ENCODE data around the gene DAPL1. TPM values are rescaled to one million over a fixed set of nuclear protein-coding genes. Genes with fewer than 3 reads are reported as not detected.
"Not testable (repeated sequence)": the region's sequence is repeated elsewhere in the genome, so short reads cannot be mapped to it uniquely, and the experiment has no call there.

DAPL1 gene
- total RNA-seq, 1 experiment from 2014 or later = not detected

- no peaks in the 10 kb centered on the region for H3K79me2 ChIP-seq (ENCODE audit: low read depth)
- CTCF ChIA-PET = no interaction called here
- no peak for DNase-seq
- no peaks in the 10 kb centered on the region for H3F3A ChIP-seq (ENCODE audit: insufficient read depth, low read depth)
- H3K4me3 ChIP-seq = no peak overlapping the region
- TF ChIP-seq EZH2 (IDR thresholded peaks at IDR 0.05; ENCODE audit: low read depth) = no peak
- no peak for TF ChIP-seq CTCF (conservative IDR thresholded peaks at IDR 0.05)
- H3K4me2 ChIP-seq = no peak overlapping the region
- H3K27me3 ChIP-seq (ENCODE audit: insufficient read depth, low read depth) = no peaks in the 10 kb centered on the region
- no peaks in the 10 kb centered on the region for H4K20me1 ChIP-seq (ENCODE audit: insufficient read depth)
- no peaks in the 10 kb centered on the region for H3K9me2 ChIP-seq (ENCODE audit: insufficient read depth)
- no peak overlapping the region; the same call in 1 of the 2 replicates for H2AFZ ChIP-seq
- H3K36me3 ChIP-seq (ENCODE audit: low read depth) = no peaks in the 10 kb centered on the region
- H3K27ac ChIP-seq = no peak overlapping the region
- intact Hi-C loops (cut with micrococcal nuclease; ENCODE audit: unreplicated experiment) = no loop called here
- no peaks in the 10 kb centered on the region for H3K9me3 ChIP-seq (ENCODE audit: insufficient read depth, low read depth)
- no peaks in the 10 kb centered on the region for H3K4me1 ChIP-seq (replicated peaks; ENCODE audit: insufficient read depth)
- BruUV-seq (replicated peaks) = no TSS peak
- POLR2A ChIA-PET (ENCODE audit: unreplicated experiment) = no interaction called here
Measured at GRCh38 chr2:158845444-158845843, 50.3 kb downstream of the DAPL1 start.

- Histone ChIP-seq H3K79me2 (ENCODE audit: low read depth) (no peaks in the 10 kb centered on the region), H3K9me2 (ENCODE audit: insufficient read depth) (no peaks in the 10 kb centered on the region), H3F3A (ENCODE audit: insufficient read depth, low read depth) (no peaks in the 10 kb centered on the region), H4K20me1 (ENCODE audit: insufficient read depth) (no peaks in the 10 kb centered on the region), H3K4me2 (no peak overlapping the region), H3K27ac (no peak overlapping the region), H3K27me3 (ENCODE audit: insufficient read depth, low read depth) (no peaks in the 10 kb centered on the region), H3K36me3 (ENCODE audit: low read depth) (no peaks in the 10 kb centered on the region), H2AFZ (no peak overlapping the region; the same call in 1 of the 2 replicates), H3K9me3 (ENCODE audit: insufficient read depth, low read depth) (no peaks in the 10 kb centered on the region), H3K4me1 (replicated peaks; ENCODE audit: insufficient read depth) (no peaks in the 10 kb centered on the region), H3K4me3 (no peak overlapping the region)
- BruUV-seq (replicated peaks) = no TSS peak
- DNase-seq = no peak
- intact Hi-C loops (cut with micrococcal nuclease; ENCODE audit: unreplicated experiment) = no loop called here
- POLR2A ChIA-PET (ENCODE audit: unreplicated experiment) = no interaction called here
- no peak for TF ChIP-seq EZH2 (IDR thresholded peaks at IDR 0.05; ENCODE audit: low read depth)
- TF ChIP-seq CTCF (conservative IDR thresholded peaks at IDR 0.05) = no peak
- CTCF ChIA-PET = no interaction called here
Measured at GRCh38 chr2:158845859-158846258, 50.7 kb downstream of the DAPL1 start.

- intact Hi-C loops (cut with micrococcal nuclease; ENCODE audit: unreplicated experiment); H3K4me3 ChIP-seq; H3K4me1 ChIP-seq (replicated peaks; ENCODE audit: insufficient read depth); H3K4me2 ChIP-seq; H4K20me1 ChIP-seq (ENCODE audit: insufficient read depth); H3F3A ChIP-seq (ENCODE audit: insufficient read depth, low read depth); DNase-seq; H3K9me3 ChIP-seq (ENCODE audit: insufficient read depth, low read depth); CTCF ChIA-PET; H2AFZ ChIP-seq; BruUV-seq (replicated peaks); H3K27ac ChIP-seq; H3K79me2 ChIP-seq (ENCODE audit: low read depth); POLR2A ChIA-PET (ENCODE audit: unreplicated experiment); H3K9me2 ChIP-seq (ENCODE audit: insufficient read depth); H3K36me3 ChIP-seq (ENCODE audit: low read depth); H3K27me3 ChIP-seq (ENCODE audit: insufficient read depth, low read depth): not testable (repeated sequence)
Measured at GRCh38 chr2:158847526-158847925, 52.4 kb downstream of the DAPL1 start.

- H3K27me3 ChIP-seq (ENCODE audit: insufficient read depth, low read depth); H3K9me2 ChIP-seq (ENCODE audit: insufficient read depth); H2AFZ ChIP-seq; H3K36me3 ChIP-seq (ENCODE audit: low read depth); intact Hi-C loops (cut with micrococcal nuclease; ENCODE audit: unreplicated experiment); H3K27ac ChIP-seq; H3F3A ChIP-seq (ENCODE audit: insufficient read depth, low read depth); H3K9me3 ChIP-seq (ENCODE audit: insufficient read depth, low read depth); H3K4me2 ChIP-seq; H4K20me1 ChIP-seq (ENCODE audit: insufficient read depth); H3K4me1 ChIP-seq (replicated peaks; ENCODE audit: insufficient read depth); BruUV-seq (replicated peaks); H3K79me2 ChIP-seq (ENCODE audit: low read depth); DNase-seq; H3K4me3 ChIP-seq; POLR2A ChIA-PET (ENCODE audit: unreplicated experiment): not testable (repeated sequence)
- CTCF ChIA-PET = interaction anchor here (0.6 kb wide), 1 partner anchor 125 kb away, joined by 3 read pairs; no protein-coding TSS in a partner anchor
Measured at GRCh38 chr2:158848031-158848970, 53.2 kb downstream of the DAPL1 start.

GRCh38 chr2:158860179-158860578 lies 65.1 kb downstream of the DAPL1 start:
- DNase-seq; H3K36me3 ChIP-seq (ENCODE audit: low read depth); H3K4me1 ChIP-seq (replicated peaks; ENCODE audit: insufficient read depth); H3K9me3 ChIP-seq (ENCODE audit: insufficient read depth, low read depth); H4K20me1 ChIP-seq (ENCODE audit: insufficient read depth); H3K27me3 ChIP-seq (ENCODE audit: insufficient read depth, low read depth); H3K79me2 ChIP-seq (ENCODE audit: low read depth); CTCF ChIA-PET; H3K4me2 ChIP-seq; POLR2A ChIA-PET (ENCODE audit: unreplicated experiment); H2AFZ ChIP-seq; BruUV-seq (replicated peaks); H3K9me2 ChIP-seq (ENCODE audit: insufficient read depth); H3K27ac ChIP-seq; H3F3A ChIP-seq (ENCODE audit: insufficient read depth, low read depth); intact Hi-C loops (cut with micrococcal nuclease; ENCODE audit: unreplicated experiment); H3K4me3 ChIP-seq: not testable (repeated sequence)

- H3K36me3 ChIP-seq (ENCODE audit: low read depth); H4K20me1 ChIP-seq (ENCODE audit: insufficient read depth); H3F3A ChIP-seq (ENCODE audit: insufficient read depth, low read depth); H3K9me3 ChIP-seq (ENCODE audit: insufficient read depth, low read depth); H3K9me2 ChIP-seq (ENCODE audit: insufficient read depth); DNase-seq; POLR2A ChIA-PET (ENCODE audit: unreplicated experiment); BruUV-seq (replicated peaks); H3K4me3 ChIP-seq; CTCF ChIA-PET; H3K27me3 ChIP-seq (ENCODE audit: insufficient read depth, low read depth); H3K4me1 ChIP-seq (replicated peaks; ENCODE audit: insufficient read depth); H3K79me2 ChIP-seq (ENCODE audit: low read depth); H3K27ac ChIP-seq; intact Hi-C loops (cut with micrococcal nuclease; ENCODE audit: unreplicated experiment); H3K4me2 ChIP-seq; H2AFZ ChIP-seq: not testable (repeated sequence)
Measured at GRCh38 chr2:158861626-158862025, 66.5 kb downstream of the DAPL1 start.
